Mucosa of stomach (tissue), 1 donor: ENCODE measurements around the gene BTBD9.

ENCODE experiments used
- H3K27me3 ChIP-seq: one replicate; pipeline ENCODE4 v1.7.0; 2013; ENCODE audit warnings: mild to moderate bottlenecking, low read length; ENCODE audit not compliant: control insufficient read depth, insufficient read depth
- H3K36me3 ChIP-seq: one replicate; pipeline ENCODE4 v1.7.0; 2013; ENCODE audit warnings: low read length; ENCODE audit not compliant: control insufficient read depth, insufficient read depth
- H3K4me1 ChIP-seq: one replicate; pipeline ENCODE4 v1.7.0; 2013; ENCODE audit warnings: mild to moderate bottlenecking, low read length; ENCODE audit not compliant: control insufficient read depth, insufficient read depth
- H3K4me3 ChIP-seq: one replicate; pipeline ENCODE4 v1.7.0; 2013; ENCODE audit warnings: low read length
- H3K9ac ChIP-seq: one replicate; pipeline ENCODE4 v1.7.0; 2013; ENCODE audit warnings: mild to moderate bottlenecking, low read length, moderate library complexity
- H3K9me3 ChIP-seq: one replicate; pipeline ENCODE4 v1.7.0; 2013; ENCODE audit warnings: mild to moderate bottlenecking, low read length, moderate library complexity; ENCODE audit not compliant: control insufficient read depth
- donor health status: Pancreatic carcinoma.

BTBD9 gene

DNA sequence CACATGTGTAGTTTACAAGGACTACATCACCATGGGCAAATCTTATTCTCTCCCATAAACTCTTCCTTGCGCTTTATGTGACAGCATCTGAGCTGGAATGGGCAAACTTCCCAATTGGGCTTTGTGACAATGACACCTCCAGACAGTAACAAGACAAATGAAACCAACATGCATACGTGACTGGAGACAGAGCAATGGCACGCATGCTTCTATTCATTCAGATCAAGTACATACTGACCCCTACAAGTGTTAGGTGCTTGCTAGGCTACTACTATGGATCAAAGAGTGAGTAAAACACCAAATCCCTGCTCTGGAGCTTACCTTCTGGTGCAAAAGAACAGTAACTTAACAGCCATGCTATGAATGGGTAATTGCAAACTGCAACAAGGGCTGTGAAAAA lies 394.9 kb downstream of the BTBD9 start:
- no peaks in the 10 kb centered on the region for H3K36me3 ChIP-seq
- H3K27me3 ChIP-seq, result no peaks in the 10 kb centered on the region
- no peak overlapping the region for H3K4me3 ChIP-seq
- H3K4me1 ChIP-seq, result peaks cover 12% of the 10 kb centered on the region
- H3K9me3 ChIP-seq, result no peaks in the 10 kb centered on the region
- no peak overlapping the region for H3K9ac ChIP-seq

DNA sequence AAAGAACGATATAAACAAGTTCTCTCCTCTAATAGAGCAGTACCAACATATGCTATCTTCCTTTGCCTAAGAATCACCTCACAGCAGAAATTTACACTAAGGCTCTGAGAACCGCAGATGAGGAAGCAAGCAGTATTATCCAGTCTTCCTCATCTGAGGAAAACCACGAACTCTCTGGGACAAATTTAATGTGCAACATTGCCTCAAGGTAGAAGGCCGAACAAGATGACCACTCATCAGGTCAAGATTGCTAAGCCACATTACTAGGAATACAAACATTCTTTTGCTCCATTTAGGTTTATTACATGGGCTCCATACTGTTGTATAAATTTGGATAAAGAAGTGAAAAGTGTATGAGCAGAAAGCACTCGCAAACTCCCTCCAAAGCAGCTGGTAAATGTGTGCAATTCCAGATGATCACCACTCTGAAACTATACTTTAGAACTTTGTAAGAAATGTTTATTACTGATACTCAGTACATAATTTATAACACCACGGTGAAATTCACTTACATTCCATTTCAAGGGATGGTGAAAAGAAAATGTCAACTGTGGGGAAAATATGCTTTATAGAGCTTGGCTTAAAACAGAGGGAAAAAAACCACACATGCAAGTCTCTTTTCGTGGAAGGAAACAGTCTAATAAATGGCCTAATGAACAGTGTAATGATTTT lies 398.4 kb downstream of the BTBD9 start:
- no peak overlapping the region for H3K9ac ChIP-seq
- H3K4me3 ChIP-seq, result no peak overlapping the region

DNA sequence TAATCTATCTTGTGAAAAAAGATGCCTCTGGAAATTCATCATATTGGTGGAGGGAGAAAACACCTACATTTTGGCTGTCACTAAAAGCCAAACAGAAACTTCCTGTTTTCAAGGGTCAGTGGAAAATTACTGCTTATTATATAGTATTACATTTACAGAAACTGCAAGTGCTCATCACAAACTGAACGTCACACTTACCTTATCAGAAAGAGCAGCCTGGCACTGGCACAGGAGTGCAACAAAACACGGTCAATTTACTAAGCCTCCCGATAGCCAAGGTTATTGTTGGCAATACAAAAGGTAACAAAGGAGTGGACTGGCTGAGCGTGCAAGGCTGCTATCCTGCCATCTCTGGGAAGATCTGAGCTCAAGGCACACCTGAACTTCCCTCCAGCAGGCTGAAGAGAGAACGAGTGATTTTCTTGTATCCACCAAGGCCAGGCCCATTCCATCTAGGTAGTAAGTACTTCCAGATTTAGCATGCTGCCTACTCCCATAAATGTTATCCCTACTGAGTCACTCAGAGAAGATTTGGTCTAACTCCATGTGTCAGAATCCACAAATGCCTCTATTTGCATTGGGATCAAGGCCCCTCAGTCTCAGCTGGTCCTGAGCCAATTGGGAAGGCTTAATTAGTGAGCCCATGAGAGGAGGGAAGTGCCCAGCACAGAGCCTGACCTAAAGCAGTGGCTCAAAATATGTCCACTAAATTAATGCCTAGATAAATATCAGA lies 399.8 kb downstream of the BTBD9 start:
- Histone ChIP-seq H3K4me3 (no peak overlapping the region), H3K4me1 (peaks cover 16% of the 10 kb centered on the region), H3K9me3 (no peaks in the 10 kb centered on the region), H3K36me3 (no peaks in the 10 kb centered on the region), H3K27me3 (no peaks in the 10 kb centered on the region), H3K9ac (no peak overlapping the region)

More for the DNA sequence above, 398.4 kb downstream of the BTBD9 start:
- Histone ChIP-seq H3K36me3 (no peaks in the 10 kb centered on the region), H3K4me1 (peaks cover 16% of the 10 kb centered on the region), H3K27me3 (no peaks in the 10 kb centered on the region), H3K9me3 (no peaks in the 10 kb centered on the region)

DNA sequence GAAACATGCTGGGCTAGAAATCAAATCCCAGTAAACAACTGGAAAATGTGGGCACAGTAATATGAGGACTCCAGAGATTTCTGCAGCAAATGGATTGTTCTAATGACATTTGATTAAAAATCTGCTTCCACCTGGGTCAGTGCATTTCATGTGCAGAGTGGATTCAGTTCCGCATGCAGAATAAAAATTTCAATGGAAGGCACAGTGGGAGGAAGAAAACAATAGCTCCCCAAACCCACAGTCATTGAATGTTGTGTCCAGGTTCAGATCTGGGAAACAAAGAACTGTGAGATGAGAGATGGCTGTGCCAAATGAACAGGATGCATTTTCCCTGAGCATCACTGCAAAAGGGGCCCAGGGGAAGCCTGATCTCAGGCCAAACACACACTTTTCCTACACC lies 403.1 kb downstream of the BTBD9 start:
- Histone ChIP-seq H3K9ac (no peak overlapping the region), H3K36me3 (no peaks in the 10 kb centered on the region), H3K4me1 (peaks cover 20% of the 10 kb centered on the region), H3K27me3 (no peaks in the 10 kb centered on the region), H3K4me3 (no peak overlapping the region), H3K9me3 (no peaks in the 10 kb centered on the region)

DNA sequence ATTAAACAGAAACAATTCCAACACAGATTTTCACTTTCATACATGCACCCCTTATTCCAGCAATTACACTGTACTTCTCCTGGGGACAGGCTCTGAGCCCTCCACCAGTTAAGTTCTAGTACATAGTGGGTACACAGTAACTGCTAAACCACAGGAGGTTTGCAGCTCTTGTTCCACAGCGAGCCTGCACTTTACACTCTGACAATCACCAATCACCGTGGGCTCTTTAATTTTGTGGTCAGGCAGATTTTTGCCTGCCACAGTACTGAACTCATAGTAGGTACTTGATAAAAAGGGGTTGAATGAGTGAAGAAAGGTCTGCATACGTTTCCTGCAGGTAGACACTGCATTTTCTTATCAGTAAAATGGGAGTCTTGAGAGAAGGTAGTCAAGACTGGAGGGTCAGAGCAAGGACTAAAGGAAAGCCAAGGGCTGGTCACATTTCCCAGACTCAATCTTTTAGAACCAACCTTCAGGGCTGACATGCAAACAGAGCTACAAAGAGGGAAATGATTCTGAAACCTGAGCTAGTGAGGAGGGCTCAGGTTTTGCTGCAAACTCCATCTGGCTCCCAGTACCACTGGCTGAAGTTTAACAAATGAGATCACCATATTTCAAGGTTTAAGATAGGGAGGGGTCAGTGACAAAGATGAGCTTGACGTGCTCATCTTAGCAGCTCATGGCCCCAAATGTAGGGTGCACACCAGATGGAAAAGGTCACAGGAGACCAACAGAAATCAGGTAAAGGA lies 404.6 kb downstream of the BTBD9 start:
- H3K9me3 ChIP-seq, result no peaks in the 10 kb centered on the region
- peaks cover 18% of the 10 kb centered on the region for H3K4me1 ChIP-seq
- no peaks in the 10 kb centered on the region for H3K27me3 ChIP-seq
- H3K9ac ChIP-seq, result no peak overlapping the region
- H3K4me3 ChIP-seq, result no peak overlapping the region
- H3K36me3 ChIP-seq, result no peaks in the 10 kb centered on the region

DNA sequence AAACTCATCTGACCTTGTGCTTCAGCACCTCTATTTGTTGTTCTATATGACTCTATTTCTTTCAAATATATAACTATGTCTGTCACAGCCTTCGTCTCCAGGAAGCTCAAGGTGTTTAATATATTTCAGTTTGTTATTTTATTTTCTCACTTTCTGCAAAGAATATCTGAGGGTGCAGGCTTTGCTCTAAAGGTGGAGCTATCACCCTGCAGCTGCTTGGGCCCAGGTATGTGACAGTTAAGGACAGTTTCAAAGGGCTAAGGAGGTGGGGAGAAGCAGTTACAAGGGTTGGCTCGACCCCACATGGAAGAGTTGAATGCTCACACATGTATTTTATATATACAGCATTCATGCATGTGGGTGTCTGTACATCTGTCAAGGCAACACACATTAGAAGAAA lies 405.6 kb downstream of the BTBD9 start:
- Histone ChIP-seq H3K36me3 (no peaks in the 10 kb centered on the region), H3K9ac (no peak overlapping the region), H3K4me1 (peaks cover 12% of the 10 kb centered on the region), H3K27me3 (no peaks in the 10 kb centered on the region), H3K4me3 (no peak overlapping the region), H3K9me3 (no peaks in the 10 kb centered on the region)

DNA sequence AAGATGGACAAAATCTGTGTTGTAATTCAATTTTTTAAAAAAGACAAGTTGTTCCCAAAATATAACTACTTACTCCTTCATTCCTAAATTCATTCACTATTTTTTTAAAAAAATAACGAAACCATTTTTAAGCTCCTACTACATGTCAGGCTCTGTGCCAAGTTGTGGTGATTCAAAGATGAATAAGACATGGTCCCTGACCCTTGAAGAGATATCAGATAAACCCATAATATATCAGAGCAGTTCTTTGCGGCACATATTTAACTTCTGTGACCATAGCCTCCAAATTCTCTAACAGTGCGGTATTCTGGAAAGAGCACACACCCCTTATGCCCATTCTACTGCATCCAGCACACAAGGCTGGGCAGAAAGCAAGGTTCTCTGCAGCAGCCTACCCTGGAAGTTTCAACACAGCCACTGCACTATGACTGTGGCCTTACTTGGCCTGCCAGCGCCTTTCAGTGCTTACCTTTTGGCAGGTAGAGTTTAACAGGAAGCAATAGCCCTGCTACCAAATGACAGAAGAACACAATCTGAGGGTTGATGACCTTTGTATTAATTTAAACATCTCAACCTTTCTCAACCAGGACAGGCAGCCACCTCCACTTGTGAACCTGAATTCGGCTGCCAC lies 406.5 kb downstream of the BTBD9 start:
- H3K4me3 ChIP-seq, result no peak overlapping the region
- peaks cover 12% of the 10 kb centered on the region for H3K4me1 ChIP-seq
- H3K9ac ChIP-seq, result no peak overlapping the region
- H3K27me3 ChIP-seq, result no peaks in the 10 kb centered on the region
- H3K9me3 ChIP-seq, result no peaks in the 10 kb centered on the region
- H3K36me3 ChIP-seq, result no peaks in the 10 kb centered on the region

DNA sequence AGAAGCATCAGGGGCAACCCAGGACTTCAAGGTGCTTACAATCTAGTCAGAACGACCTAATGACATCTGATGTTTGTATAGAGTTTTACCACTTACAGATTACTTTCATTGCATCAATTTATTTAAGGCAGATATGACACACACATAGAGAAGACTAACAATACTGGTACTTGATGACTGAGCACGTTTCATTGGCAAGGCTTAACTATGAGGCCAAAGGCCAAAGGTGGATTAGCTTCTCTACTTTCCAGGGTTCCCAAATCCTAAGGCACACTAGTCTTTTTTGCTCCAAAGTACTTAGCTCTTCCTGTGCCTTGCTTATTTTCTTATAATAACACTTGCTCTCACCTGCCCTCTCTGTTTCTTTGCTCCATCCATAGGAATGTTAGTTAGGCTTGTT lies 414.0 kb downstream of the BTBD9 start:
- H3K36me3 ChIP-seq, result no peaks in the 10 kb centered on the region
- no peaks in the 10 kb centered on the region for H3K9me3 ChIP-seq
- no peaks in the 10 kb centered on the region for H3K4me1 ChIP-seq
- no peak overlapping the region for H3K4me3 ChIP-seq
- no peak overlapping the region for H3K9ac ChIP-seq
- H3K27me3 ChIP-seq, result no peaks in the 10 kb centered on the region

DNA sequence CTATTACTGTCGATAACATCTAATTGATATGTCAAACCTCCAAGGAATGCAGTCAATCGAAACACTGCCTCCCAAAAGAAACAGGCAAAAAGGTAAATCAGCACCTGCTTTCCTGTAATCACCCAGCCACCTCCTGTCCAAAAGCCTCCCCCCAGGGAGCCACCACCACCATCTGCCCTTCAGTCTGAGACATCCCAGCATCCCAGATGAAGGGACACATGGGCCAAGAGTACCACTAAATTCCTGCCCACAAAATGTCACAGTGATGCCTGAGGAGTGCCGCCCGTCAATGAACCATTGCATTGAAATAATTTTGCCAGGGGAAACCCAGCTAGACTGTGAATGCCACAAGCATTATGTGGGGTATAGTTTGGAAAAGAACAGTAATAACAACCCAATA lies 418.5 kb downstream of the BTBD9 start:
- Histone ChIP-seq H3K4me1 (no peaks in the 10 kb centered on the region), H3K4me3 (no peak overlapping the region), H3K9ac (no peak overlapping the region), H3K9me3 (no peaks in the 10 kb centered on the region), H3K36me3 (no peaks in the 10 kb centered on the region), H3K27me3 (no peaks in the 10 kb centered on the region)

DNA sequence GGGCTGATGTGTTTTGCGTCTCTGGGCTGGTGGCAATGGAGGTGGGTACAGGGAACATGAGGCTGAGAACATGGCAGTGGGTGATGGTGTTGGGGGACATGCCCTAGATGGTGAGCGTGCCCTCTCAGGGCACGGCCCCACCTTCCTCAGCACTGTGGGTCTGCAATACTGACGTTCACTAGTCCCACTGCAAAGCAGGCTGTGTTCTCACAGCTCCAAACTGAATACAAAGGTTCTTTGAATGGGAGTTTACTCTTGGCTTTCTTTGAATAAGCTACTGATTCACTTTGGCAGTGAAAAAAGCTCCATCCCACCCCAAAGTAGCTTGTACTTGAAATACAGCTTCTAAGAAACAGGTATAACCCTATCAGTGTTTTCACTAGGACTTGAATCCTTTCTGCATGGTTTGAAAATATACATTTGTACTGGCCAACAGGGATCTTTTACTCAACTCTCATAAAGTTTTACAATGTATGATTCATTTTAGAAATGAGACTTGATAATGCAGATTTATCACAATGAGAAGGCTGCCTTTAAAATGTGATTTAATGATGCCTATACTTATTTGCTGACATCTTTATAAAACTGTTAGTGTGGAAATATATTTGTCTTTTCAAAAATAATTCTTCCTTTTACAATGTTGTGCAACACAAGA lies 419.5 kb downstream of the BTBD9 start:
- Histone ChIP-seq H3K9me3 (no peaks in the 10 kb centered on the region), H3K9ac (no peak overlapping the region), H3K27me3 (no peaks in the 10 kb centered on the region), H3K4me3 (no peak overlapping the region), H3K36me3 (no peaks in the 10 kb centered on the region), H3K4me1 (no peaks in the 10 kb centered on the region)

DNA sequence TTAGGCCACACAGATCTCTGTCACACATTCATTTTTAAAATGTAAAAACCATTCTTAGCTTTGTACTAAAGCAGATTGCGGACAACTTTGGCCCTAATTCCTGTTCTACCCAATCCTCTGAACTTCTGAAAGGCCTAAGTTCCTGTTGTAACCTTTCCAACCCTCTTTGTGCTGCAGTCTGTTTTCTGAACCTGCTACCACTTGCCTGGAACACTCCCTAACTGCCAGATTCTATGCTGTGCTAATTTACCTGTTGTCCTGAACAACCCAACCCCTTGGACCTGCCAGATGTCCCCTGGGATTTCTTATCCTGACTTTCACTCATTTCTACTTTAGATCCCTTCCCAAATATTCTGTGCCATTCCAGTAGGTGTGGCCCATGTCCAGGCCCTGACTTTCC lies 421.5 kb downstream of the BTBD9 start:
- no peaks in the 10 kb centered on the region for H3K9me3 ChIP-seq
- H3K27me3 ChIP-seq, result no peaks in the 10 kb centered on the region
- H3K9ac ChIP-seq, result no peak overlapping the region
- H3K36me3 ChIP-seq, result no peaks in the 10 kb centered on the region
- no peak overlapping the region for H3K4me3 ChIP-seq
- no peaks in the 10 kb centered on the region for H3K4me1 ChIP-seq
